Body of pancreas (tissue), 4 donors: ENCODE data around the gene RPH3AL. TPM values are rescaled to one million over a fixed set of nuclear protein-coding genes. Genes with fewer than 3 reads are reported as not detected.
A peak's percentile ranks its signal among the peaks of the same experiment; 100 is the strongest.

ENCODE experiments used
- ATAC-seq: fragments of 150-250 bp; one replicate; pipeline ENCODE4 v1.9.1; 2016
- DNase-seq, 4 donors: peaks; one replicate each; pipeline ENCODE4 v3.0.0-alpha.2; 2019
- H3K27ac ChIP-seq, 4 donors: fragments of 200-600 bp; sonication (generic); 1 replicate in 3 of 4; 2 replicates in 1 of 4; pipeline versions ENCODE4 v1.5.1 to v1.6.1; 2016 to 2019; ENCODE audit warnings: mild to moderate bottlenecking in 1 of 4, mixed read lengths in 1 of 4, moderate library complexity in 1 of 4
- H3K27me3 ChIP-seq, 2 donors: fragments of 200-600 bp; sonication (generic); one replicate each; pipeline ENCODE4 v1.6.0; 2016; ENCODE audit warnings: mild to moderate bottlenecking in 1 of 2
- H3K36me3 ChIP-seq, 2 donors: fragments of 200-600 bp; sonication (generic); replicated peaks in 1 of 2; 2 replicates each; pipeline ENCODE4 v1.5.1; 2016; ENCODE audit warnings: low read depth in 2 of 2; ENCODE audit not compliant: insufficient read depth in 1 of 2
- H3K4me1 ChIP-seq: fragments of 200-600 bp; sonication (generic); one replicate; pipeline ENCODE4 v1.6.0; 2016
- H3K4me3 ChIP-seq, 2 donors: fragments of 200-600 bp; sonication (generic); 1 replicate in 1 of 2; 2 replicates in 1 of 2; pipeline ENCODE4 v1.5.1; 2016 to 2019
- H3K9me3 ChIP-seq, 3 donors: fragments of 200-600 bp; sonication (generic); 1 replicate in 2 of 3; 2 replicates in 1 of 3; pipeline ENCODE4 v1.5.1; 2016
- POLR2A ChIP-seq, 3 donors: fragments of 450-650 bp; IDR thresholded peaks; one replicate each; pipeline ENCODE4 v1.6.1; 2016; ENCODE audit warnings: antibody characterized with exemption in 3 of 3, mild to moderate bottlenecking in 2 of 3
- WGBS, 2 donors: methylation state at CpG; one replicate each; pipeline ENCODE4 v1.1.5; 2017; 5-methylcytosine and 5-hydroxymethylcytosine counted together
- intact Hi-C: fragments of 100-400 bp; cut with DNase I; formaldehyde crosslinking; loops from one replicate; pipeline ENCODE4 v1.15.1; 2023
- total RNA-seq, 2 donors: library from RNA; depleted of rRNA; stranded (reverse); fragments of >200 nt; gene quantifications; one replicate each; pipeline ENCODE4 v1.1.0, GENCODE V29; 2016
- TF ChIP-seq, protein P1 (sequence below), 7 experiments: fragments of 450-650 bp in 4 of 7; fragments of 200-600 bp in 3 of 7; sonication (generic) in 3 of 7; IDR thresholded peaks; one replicate each; pipeline ENCODE4 v1.5.1; 2016 to 2019; ENCODE audit warnings: antibody characterized with exemption in 7 of 7

The RPH3AL gene
- total RNA-seq, 2 donors from 2014 or later = 77.1 to 89.5 TPM

GRCh38 chr17:348692-349425, 3.7 kb downstream of the RPH3AL start:
- intact Hi-C loops = no loop called here
- Histone ChIP-seq H3K9me3 (no peaks in the 10 kb centered on the region), H3K27ac (peak overlapping the region; percentile 74 to 99 (median 94)), H3K4me3 (no peak overlapping the region), H3K4me1 (peaks cover 66% of the 10 kb centered on the region), H3K36me3 (no peaks in the 10 kb centered on the region), H3K27me3 (no peaks in the 10 kb centered on the region)
- WGBS, 2 donors = 31 to 34% methylated on average over 12 of the region's 12 CpGs
- ATAC-seq (peak; percentile 62), DNase-seq (peak; percentile 82 to 91 (median 89))
- peak in 2 of 3 donors; percentile 38 to 43 for TF ChIP-seq POLR2A (IDR thresholded peaks at IDR 0.05)
- TF ChIP-seq, protein P1, sequence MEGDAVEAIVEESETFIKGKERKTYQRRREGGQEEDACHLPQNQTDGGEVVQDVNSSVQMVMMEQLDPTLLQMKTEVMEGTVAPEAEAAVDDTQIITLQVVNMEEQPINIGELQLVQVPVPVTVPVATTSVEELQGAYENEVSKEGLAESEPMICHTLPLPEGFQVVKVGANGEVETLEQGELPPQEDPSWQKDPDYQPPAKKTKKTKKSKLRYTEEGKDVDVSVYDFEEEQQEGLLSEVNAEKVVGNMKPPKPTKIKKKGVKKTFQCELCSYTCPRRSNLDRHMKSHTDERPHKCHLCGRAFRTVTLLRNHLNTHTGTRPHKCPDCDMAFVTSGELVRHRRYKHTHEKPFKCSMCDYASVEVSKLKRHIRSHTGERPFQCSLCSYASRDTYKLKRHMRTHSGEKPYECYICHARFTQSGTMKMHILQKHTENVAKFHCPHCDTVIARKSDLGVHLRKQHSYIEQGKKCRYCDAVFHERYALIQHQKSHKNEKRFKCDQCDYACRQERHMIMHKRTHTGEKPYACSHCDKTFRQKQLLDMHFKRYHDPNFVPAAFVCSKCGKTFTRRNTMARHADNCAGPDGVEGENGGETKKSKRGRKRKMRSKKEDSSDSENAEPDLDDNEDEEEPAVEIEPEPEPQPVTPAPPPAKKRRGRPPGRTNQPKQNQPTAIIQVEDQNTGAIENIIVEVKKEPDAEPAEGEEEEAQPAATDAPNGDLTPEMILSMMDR (IDR thresholded peaks at IDR 0.05) = peak in 1 of 7 experiments; percentile 14

DNA sequence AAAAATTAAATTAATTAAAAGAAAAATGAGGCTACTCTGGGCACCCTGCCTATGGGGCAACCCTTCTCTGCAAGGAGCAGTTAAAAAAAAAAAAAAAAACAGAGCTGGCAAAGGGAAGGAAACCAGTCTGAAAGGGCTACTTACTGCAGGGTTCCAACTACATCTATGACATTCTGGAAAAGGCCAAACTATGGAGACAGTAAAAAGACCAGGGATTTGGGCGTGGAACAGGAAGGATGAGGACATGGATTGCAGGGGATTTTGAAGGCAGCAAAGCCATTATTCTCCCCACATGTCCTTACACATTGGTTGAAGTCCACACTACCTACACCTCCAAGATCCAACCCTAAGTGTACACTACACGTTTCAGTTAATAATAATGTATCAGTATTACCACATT, 4.6 kb downstream of the RPH3AL start:
- Histone ChIP-seq H3K9me3 (no peaks in the 10 kb centered on the region), H3K36me3 (no peaks in the 10 kb centered on the region), H3K4me1 (peaks cover 64% of the 10 kb centered on the region), H3K27ac (peak overlapping the region; percentile 31 to 96 (median 71)), H3K4me3 (no peak overlapping the region), H3K27me3 (no peaks in the 10 kb centered on the region)
- intact Hi-C loops = no loop called here
- ATAC-seq = no peak
- no peak for TF ChIP-seq POLR2A (IDR thresholded peaks at IDR 0.05)
- TF ChIP-seq, protein P1 (IDR thresholded peaks at IDR 0.05) = no peak
- 37 to 38% methylated on average over 2 of the region's 2 CpGs for WGBS, 2 donors
- DNase-seq = no peak

DNA sequence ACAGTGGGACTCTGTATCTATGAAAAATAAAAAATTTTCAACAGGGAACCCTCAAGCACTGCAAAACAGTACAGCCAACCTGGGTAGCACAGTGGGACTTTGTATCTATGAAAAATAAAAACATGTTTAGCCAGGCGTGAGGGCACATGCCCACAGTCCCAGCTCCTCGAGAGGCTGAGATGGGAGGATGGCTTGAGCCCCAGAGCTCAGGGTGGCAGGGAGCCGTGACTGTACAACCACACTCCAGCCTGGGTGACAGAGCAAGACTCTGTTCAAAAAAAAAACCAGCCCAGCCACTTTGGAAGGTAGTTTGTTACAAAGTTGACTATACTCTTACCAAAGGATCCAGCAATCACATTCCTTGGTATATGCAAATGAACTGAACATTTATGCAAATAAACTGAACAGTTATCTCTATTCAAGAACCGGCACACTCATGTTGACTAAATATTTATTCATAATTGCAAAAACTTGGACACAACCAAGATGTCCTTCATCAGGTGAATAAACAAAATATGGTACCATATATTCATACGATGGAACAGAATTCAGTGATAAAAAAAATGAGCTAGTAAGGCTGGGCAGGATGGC, 5.2 kb downstream of the RPH3AL start:
- no peaks in the 10 kb centered on the region for H3K27me3 ChIP-seq
- intact Hi-C loops = no loop called here
- DNase-seq (peak in 1 of 4 donors; percentile 14), ATAC-seq (no peak)
- TF ChIP-seq, protein P1 (IDR thresholded peaks at IDR 0.05) = no peak
- TF ChIP-seq POLR2A (IDR thresholded peaks at IDR 0.05) = no peak
- H3K9me3 ChIP-seq = no peaks in the 10 kb centered on the region
- no peaks in the 10 kb centered on the region for H3K36me3 ChIP-seq
- peak overlapping the region in 3 of 4 donors; percentile 31 to 96 (median 93) for H3K27ac ChIP-seq
- 59 to 68% methylated on average over 5 of the region's 5 CpGs for whole genome bisulfite sequencing, 2 donors
- H3K4me1 ChIP-seq = peaks cover 59% of the 10 kb centered on the region
- H3K4me3 ChIP-seq = no peak overlapping the region

- Histone ChIP-seq H3K4me1 (peaks cover 47% of the 10 kb centered on the region), H3K27ac (no peak overlapping the region), H3K27me3 (no peaks in the 10 kb centered on the region), H3K4me3 (no peak overlapping the region), H3K36me3 (no peaks in the 10 kb centered on the region), H3K9me3 (no peaks in the 10 kb centered on the region)
- ATAC-seq (no peak), DNase-seq (no peak)
- intact Hi-C loops = no loop called here
- no peak for TF ChIP-seq POLR2A (IDR thresholded peaks at IDR 0.05)
- TF ChIP-seq, protein P1 (IDR thresholded peaks at IDR 0.05) = no peak
- 62 to 76% methylated on average over 6 to 12 of the region's 12 CpGs for WGBS, 2 donors
Observed at GRCh38 chr17:345992-346785, 6.4 kb downstream of the RPH3AL start.
